ENCODE results near the gene INPP4B. TPM values are rescaled to one million over a fixed set of nuclear protein-coding genes. Genes with fewer than 3 reads are reported as not detected.
A peak's percentile ranks its signal among the peaks of the same experiment; 100 is the strongest.

Gene INPP4B
- total RNA-seq, 1 experiment from 2014 or later: 0.07 TPM

GRCh38 chr4:142194905-142195304, 651.2 kb downstream of the INPP4B start:
- Histone ChIP-seq H2AFZ (ENCODE audit: low read length) (no peak overlapping the region), H3K14ac (ENCODE audit: insufficient read depth, low read length) (no peak overlapping the region), H2BK20ac (ENCODE audit: low read depth, low read length, poor library complexity, severe bottlenecking) (no peak overlapping the region), H3K79me1 (ENCODE audit: insufficient read depth, low read depth, low read length, poor library complexity, severe bottlenecking) (no peaks in the 10 kb centered on the region), H3K56ac (ENCODE audit: insufficient read length, low read depth, low read length) (no peak overlapping the region), H3K9ac (ENCODE audit: extremely low read depth, insufficient read length, low read length) (no peak overlapping the region), H2AK5ac (ENCODE audit: insufficient read length, low read length) (no peak overlapping the region), H3K4me2 (ENCODE audit: insufficient read depth, insufficient read length, low read length) (no peak overlapping the region), H3K4me1 (ENCODE audit: insufficient read depth, low read length) (peaks cover 2% of the 10 kb centered on the region), H3K4ac (ENCODE audit: low read depth, low read length) (no peak overlapping the region), H3K9me3 (ENCODE audit: control insufficient read depth, low read depth, low read length) (no peaks in the 10 kb centered on the region), H3K27ac (ENCODE audit: insufficient read length, low read depth, low read length) (no peak overlapping the region), H3K79me2 (ENCODE audit: insufficient read depth, low read length) (no peaks in the 10 kb centered on the region), H4K91ac (ENCODE audit: insufficient read length, low read depth, low read length) (no peak overlapping the region), H2BK5ac (ENCODE audit: insufficient read length, low read length) (no peak overlapping the region), H2BK120ac (ENCODE audit: low read depth, low read length, poor library complexity, severe bottlenecking) (no peak overlapping the region), H3K18ac (ENCODE audit: insufficient read length, low read depth, low read length) (no peak overlapping the region), H3T11ph (ENCODE audit: low read length) (no peak overlapping the region), H4K8ac (replicated peaks; ENCODE audit: insufficient read length, low read depth, low read length) (no peak overlapping the region), H3K23me2 (ENCODE audit: insufficient read length, low read depth, low read length, poor library complexity, severe bottlenecking) (no peaks in the 10 kb centered on the region), H4K20me1 (ENCODE audit: control insufficient read depth, insufficient read depth, insufficient read length) (no peaks in the 10 kb centered on the region), H2BK15ac (ENCODE audit: low read depth, low read length) (no peak overlapping the region), H2BK12ac (ENCODE audit: insufficient read length, low read depth, low read length) (no peak overlapping the region), H3K27me3 (ENCODE audit: insufficient read depth, low read length) (no peaks in the 10 kb centered on the region), H3K23ac (ENCODE audit: insufficient read length, low read depth, low read length) (no peak overlapping the region), H4K5ac (ENCODE audit: insufficient read length, low read depth, low read length) (no peak overlapping the region)
- no peaks in the 10 kb centered on the region for H3K36me3 Mint-ChIP-seq (ENCODE audit: insufficient read depth in 1 of 3, low read depth in 3 of 3)
- no peak for TF ChIP-seq CTCF (conservative IDR thresholded peaks at IDR 0.05)
- no peaks in the 10 kb centered on the region for H3K27me3 Mint-ChIP-seq (ENCODE audit: low read depth)
- H3K4me3 Mint-ChIP-seq: no peak overlapping the region
- WGBS (ENCODE audit: extremely low coverage, insufficient read length, low lambda C conversion rate): no CpG with 5 or more reads among the region's 2 CpGs
- H3K27ac Mint-ChIP-seq: peak overlapping the region in 1 of 3 experiments; percentile 14; a peak in 1 of 7 replicates
- peaks cover 20 to 21% of the 10 kb centered on the region in 2 experiments for H3K4me1 Mint-ChIP-seq
- H3K9me3 Mint-ChIP-seq: no peaks in the 10 kb centered on the region
- no peak for DNase-seq

Measured in H9 (cell line).